DMS 273 treated with DMSO at 0.1 percent for 48 hours (cell line): ENCODE results near the gene KYAT1.

Experiments used
- DNase-seq: peaks from one replicate; lab custom pipeline; 2025; lab: John Stamatoyannopoulos, UW

The KYAT1 gene

DNA sequence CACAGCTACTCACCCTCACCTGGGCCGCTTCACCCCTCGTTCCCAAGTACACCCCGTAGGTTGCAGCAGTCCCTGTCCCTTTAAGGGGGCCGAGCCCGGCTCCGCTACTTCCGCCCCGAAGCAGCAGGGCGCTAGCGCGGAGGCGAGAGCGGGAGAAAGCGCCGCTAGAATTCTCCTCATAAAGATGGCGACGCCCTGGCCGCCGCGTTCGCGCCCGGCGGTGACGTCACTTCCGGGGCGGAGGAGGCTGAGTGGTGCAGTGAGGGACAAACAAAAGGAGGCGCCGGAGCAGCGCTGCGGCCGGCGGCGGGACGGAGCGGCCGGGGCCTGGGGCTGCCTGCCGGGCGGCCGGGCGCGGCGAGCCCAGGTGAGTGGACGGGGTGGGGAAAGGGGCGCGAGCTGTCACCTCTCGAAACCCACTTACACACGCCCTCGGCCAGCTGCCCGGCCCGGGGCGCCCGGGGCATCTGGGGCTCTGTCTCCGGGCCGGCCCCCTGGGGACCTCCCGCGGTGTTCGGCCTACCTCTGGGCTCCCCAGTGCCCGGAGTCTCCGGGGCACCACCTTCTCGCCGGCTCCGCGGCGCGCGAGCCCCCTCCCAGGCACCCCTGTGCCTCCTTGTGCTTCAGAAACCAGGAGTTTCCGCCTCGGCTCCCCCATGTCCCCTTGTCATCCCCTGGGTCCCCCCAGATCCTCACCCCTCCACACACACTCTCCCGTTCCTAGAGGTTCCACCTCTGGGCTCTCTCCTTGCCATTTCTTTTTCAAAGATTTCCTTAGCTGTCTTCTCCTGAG, at the start of gene KYAT1, which contains the start of gene LRRC8A:
KYAT1 (minus strand) TSS at position 67 of the 793 bp plus-strand sequence. CDS start 36,545 bp downstream, outside the sequence.
LRRC8A (plus strand) TSS at position 250 of the 793 bp plus-strand sequence. CDS start 25,032 bp downstream, outside the sequence.
- DNase-seq = peak; percentile 85

DNA sequence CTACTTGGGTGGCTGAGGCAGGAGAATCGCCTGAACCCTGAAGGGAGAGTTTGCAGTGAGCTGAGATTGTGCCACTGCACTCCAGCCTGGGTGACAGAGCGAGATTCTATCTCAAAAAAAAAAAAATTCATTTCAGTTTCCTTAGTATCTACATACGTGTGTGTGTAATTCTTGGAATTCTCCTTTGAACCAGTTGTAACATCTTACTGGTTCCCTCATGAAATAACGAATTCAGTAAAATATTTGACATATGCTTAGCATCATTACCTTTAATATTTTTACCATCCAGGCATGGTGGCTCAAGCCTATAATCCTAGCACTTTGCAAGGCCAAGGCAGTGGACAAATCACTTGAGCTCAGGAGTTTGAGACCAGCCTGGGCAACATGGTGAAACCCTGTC, 47.8 kb upstream of the KYAT1 start:
- DNase-seq = no peak

DNA sequence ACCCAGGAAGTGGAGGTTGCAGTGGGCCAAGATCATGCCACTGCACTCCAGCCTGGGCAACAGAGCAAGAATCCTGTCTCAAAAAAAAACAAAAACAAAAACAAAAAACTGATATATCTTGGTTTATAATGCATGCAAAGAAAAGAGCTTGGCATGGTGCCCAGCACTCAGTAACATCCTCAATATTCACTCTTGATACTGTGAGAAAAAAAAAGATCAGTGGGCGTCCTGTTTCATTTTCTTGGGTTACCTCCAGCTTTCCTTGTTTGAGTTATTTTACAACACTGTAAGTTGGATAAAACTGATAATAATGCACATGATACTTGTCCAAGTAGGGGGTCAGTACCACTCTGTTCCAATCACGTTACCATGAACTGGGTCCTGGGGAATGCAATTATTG, 46.9 kb upstream of the KYAT1 start:
- no peak for DNase-seq

DNA sequence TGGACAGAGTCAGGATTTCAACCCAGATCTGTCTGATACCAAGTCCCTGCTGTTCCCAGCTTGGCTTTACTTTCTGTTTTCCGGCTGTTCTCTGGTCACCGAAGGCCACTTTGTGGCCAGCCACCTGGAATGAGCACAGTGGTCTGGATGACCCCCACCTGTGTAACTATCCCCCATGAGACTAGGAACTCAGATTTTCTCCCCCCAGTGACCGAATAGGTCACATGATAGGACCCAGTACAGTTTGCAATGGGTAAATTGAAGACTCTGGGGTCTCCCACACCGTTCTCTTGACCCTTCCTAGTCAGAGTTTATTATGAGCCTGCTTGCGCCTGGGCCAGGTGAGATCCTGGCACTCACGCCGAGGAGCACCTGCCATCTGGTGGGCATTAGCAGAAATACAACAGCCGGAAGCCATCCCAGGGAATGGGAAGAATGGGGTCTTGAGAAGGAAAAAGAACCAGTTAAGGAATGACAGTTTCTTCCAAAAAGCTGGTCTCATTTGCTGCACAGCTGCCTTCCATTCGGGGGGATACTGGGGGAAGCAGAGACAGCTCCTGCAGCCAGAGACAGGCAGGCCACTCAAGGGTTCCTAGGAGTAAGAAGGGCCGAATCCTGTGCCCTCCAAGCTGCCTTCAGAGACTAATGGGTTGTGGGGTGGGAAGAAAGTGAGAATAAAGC, 46.1 kb upstream of the KYAT1 start:
- peak; percentile 18 for DNase-seq

DNA sequence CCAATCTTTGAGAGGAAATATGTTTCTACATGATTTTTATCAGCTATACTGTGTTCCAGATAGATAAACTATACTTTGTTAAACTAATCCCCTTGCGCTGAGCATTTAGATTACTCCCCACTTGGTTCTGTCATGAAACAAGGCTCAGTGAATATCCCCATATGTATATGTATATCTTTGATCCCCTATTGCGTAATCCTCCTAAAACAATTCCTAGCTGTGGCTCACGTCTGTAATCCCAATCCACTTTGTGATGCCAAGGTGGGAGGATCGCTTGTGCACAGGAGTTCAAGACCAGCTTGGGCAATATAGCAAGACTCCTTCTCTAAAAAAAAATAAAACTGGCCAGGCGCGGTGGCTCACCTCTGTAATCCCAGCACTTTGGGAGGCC, 41.7 kb upstream of the KYAT1 start:
- no peak for DNase-seq

DNA sequence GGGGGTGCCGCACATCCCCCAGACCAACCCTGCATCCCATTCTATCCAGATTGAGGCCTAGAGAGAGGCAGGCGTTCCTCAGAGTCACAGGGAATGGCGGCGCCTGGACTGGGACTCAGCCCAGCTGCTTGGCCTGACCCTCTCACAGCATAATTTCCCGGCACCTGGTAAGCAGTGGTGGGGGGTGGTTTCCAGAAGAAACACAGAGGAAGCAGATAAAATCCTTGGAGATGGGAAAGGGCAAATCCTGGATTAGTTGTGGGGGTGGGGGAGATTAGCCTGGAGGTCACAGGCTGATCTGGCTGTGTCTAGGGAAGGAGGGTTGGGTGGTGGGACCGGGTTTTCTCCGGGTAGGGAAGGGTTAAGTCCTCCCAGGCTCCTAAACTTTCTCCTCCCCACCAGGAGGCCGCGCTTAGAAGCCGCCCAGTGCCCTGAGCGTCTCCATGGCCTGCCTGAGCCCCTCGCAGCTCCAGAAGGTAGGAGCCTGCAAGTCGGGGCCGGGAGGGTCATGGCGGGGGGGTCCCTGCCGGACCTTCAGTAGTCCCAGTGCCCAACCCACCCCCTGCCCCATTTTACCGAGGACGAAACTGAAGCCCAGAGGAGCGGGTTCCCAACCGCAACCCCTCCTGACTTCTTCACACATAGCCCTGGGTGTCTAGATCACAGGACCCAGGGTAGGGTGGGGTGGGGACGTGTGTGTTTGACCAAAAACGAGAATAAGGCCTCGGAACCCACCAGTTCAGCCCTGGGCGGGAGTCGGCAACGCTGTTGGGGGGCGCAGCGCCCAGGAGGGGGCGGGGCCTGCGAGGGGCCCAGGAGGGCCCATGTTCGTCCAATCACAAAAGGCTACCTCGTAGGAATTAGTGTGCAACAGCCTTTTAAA, 40.4 kb upstream of the KYAT1 start:
- no peak for DNase-seq

DNA sequence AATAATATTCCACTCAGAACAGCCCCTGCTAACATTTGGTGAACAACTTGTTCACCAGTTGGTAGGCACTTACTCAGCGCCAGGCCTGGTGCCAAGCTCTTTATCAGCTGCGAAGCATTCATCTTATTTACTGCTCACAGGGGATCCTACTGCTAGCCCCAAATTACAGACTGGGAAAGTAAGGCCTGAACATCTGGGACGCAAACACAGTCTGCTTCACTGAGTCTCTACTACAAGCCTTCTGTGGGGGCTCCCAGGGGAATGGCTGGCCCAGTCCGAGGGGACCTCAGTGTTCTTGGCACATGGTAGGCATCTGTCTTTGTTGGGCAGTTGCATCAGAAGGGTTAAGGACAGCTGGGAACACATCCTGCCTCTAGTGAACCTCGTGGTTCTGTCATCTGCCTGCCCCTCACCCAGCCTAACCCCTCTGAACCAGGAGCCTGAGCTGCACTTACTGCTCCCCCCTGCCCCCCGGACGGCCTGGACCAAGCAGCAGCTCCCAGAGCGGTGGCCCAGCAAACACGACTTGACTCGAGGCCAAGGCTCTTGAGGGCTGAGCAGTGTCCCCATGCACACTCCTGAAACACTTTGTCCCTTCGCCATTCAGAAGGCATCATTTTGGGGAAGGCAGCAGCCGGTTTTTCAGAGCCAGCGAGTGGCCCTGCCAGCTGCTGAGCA, 38.8 kb upstream of the KYAT1 start, which contains the start of gene PHYHD1:
PHYHD1 (plus strand) TSS at position 602 of the 678 bp plus-strand sequence. CDS start 1,342 bp downstream, outside the sequence.
- DNase-seq = peak; percentile 85

- DNase-seq = no peak
Observed at GRCh38 chr9:128919402-128920089, 37.8 kb upstream of the KYAT1 start.

- no peak for DNase-seq
Observed at GRCh38 chr9:128918921-128919320, 37.2 kb upstream of the KYAT1 start.

- no peak for DNase-seq
Observed at GRCh38 chr9:128917151-128917849, 35.5 kb upstream of the KYAT1 start.

GRCh38 chr9:128916745-128917144, 35.0 kb upstream of the KYAT1 start:
- no peak for DNase-seq

- no peak for DNase-seq
Observed at GRCh38 chr9:128916204-128916603, 34.5 kb upstream of the KYAT1 start.

DNA sequence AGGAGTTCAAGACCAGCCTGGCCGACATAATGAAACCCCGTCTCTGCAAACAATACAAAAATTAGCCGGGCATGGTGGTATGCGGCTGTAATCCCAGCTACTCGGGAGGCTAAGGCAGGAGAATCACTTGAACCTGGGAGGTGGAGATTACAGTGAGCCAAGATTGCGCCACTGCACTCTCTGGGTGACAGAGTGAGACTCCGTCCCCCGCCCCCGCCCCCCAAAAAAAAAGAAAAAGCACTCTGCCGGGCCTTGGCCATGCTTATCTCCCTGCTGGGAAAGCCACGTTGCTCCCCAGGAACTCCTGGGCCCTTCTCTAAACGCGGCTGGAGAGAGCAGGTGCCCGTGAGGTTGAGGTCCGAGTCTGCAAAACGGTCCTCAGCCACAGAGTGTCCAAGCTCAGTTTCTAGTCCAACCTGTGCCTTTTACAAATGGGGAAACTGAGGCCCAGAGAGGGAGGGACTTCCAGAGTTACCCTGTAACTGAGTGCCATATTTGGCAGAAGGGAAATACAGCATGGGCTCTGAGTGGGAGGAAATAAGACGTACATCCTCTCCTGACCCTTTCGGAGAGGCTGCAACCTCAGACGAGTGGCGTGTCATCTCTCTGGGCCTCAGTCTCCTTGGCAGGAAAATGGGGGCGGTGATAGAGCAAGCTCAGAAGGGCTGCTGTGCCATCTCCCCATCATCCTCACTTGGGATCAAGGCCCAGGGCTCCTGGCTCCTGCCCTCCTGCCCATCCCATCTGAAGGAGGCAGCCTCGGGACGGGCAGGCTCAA, 32.4 kb upstream of the KYAT1 start:
- no peak for DNase-seq

- DNase-seq = no peak
Observed at GRCh38 chr9:128913048-128913900, 31.5 kb upstream of the KYAT1 start.

DNA sequence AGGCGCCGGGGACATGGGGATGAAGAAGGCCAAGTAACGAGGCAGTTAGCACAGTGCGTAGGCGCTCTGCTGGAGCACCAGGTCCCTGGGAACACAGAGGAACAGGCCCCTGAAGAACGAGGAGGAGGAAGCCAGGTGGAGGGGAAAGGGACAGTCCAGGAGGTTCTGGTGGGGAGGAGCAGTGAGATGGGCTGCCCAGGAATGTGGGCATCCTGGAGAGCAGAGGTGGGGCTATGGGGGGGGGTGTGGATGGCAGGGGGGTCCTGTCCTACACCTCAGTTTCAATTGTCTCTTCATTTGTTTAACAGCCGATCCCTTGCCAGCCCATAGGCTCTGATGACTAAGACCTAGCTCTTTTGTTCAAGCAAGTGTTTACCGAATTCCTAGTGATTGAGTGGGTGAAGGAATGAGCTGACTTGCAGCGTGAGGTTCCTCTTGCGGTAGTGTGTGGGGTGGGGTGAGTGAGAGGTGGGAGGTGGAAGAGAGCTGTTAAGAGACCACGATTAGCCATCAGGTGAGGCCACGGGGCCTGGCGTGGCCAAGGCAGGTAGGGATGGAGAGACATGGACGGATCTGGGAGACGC, 30.6 kb upstream of the KYAT1 start:
- no peak for DNase-seq

GRCh38 chr9:128911529-128912035, 29.8 kb upstream of the KYAT1 start:
- no peak for DNase-seq

- no peak for DNase-seq
Observed at GRCh38 chr9:128910906-128911305, 29.2 kb upstream of the KYAT1 start.

DNA sequence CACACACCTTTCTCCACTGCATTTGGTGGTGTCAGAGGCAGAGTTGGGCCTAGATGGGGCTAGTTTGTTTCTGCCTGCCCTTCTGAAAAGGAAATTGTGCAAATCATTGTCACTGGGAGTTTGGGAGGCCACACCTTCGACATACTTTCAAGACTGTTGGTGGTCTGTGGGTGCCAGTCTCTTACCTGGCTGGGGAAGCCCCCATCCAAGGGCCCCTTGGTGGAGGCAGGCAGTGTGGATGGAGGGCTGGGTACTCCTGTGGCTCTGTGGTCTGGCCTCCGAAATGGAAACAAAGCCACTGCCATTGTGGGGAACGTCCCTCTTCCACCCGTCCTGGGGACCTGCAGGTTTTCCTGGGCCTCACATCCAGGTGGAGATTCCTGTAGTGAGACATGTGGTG, 28.1 kb upstream of the KYAT1 start:
- no peak for DNase-seq
